Fibroblast of skin of scalp (primary cell): ENCODE results near the gene STK38.
A peak's percentile ranks its signal among the peaks of the same experiment; 100 is the strongest.
"Not testable (repeated sequence)": the region's sequence is repeated elsewhere in the genome, so short reads cannot be mapped to it uniquely, and the experiment has no call there.

Experiments used
- DNase-seq: peaks from one replicate; pipeline ENCODE4 v3.0.0-alpha.2; 2013

Gene STK38

DNA sequence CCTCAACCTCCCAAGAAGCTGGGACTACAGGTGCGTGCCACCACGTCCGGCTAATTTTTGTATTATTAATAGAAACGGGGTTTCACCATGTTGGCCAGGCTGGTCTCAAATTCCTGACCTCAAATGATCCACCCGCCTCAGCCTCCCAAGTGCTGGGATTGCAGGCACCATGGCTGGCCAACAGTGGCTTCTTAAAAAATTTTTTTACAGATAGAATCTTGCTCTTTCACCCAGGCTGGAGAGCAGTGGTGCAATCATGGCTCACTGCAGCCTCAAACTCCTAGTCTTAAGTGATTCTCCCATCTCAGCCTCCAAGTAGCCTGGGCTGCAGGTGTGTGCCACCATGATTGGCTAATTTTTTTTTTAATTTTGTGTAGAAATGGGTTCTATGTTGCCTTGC lies 64.0 kb downstream of the STK38 start:
- DNase-seq = not testable (repeated sequence)

DNA sequence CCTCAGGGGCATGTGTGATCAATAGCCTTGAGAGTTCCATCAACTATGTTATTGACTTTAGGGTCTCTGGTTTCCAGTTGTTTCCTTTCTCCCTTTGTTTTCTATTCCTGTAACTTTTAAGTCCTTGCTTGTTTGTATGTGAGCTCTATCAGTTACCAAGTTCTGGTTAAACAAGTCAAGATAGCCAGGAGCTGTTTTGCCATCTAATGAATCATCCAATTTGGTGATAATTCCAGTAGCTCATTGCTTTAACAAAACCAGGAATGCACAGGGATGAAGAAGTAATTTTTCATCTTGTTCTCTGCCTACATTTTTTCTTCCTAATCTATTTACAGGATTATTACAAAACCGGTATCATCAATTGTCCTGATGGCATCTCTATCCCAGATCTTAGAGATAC lies 68.0 kb downstream of the STK38 start:
- DNase-seq = no peak

DNA sequence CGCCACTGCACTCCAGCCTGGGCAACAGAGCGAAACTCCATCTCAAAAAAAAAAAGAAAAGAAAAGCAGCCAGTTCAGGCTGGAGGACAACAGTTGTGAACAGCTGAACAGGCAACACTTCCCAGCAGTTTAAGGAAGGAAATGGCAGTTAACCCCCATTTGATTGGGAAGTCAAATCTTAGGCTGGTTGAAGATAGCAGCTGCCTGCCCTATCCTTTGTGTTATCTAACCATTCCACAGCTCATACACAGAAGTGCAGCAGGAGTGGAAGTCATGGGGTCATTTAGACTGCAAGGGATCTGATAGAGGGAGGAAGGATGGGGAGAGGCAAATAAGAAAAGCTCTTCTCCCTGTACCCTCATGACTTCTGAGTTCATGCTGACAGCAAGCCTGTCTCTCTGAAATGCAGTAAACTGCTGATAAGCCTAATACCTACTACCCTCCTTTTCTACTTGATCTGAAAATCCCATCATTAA lies 69.2 kb downstream of the STK38 start:
- DNase-seq = no peak

DNA sequence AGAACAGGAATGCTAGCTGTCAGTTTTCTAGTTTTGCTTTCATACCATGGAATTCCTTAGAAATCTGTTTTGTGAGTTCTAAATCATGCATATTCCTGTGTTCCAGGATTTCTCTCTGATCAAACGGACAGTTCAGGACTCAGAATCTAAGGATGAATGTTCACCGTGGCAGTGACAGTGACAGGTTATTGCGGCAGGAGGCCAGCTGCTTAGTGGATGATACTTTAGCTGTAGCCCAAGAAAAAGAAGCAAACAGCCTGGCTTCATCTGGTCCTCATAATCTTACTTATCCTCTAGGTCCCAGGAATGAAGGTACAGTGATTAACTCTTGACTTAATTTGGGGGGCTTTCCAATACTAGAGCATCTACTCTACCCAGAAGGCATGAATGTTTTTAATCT lies 77.3 kb downstream of the STK38 start:
- DNase-seq = no peak

DNA sequence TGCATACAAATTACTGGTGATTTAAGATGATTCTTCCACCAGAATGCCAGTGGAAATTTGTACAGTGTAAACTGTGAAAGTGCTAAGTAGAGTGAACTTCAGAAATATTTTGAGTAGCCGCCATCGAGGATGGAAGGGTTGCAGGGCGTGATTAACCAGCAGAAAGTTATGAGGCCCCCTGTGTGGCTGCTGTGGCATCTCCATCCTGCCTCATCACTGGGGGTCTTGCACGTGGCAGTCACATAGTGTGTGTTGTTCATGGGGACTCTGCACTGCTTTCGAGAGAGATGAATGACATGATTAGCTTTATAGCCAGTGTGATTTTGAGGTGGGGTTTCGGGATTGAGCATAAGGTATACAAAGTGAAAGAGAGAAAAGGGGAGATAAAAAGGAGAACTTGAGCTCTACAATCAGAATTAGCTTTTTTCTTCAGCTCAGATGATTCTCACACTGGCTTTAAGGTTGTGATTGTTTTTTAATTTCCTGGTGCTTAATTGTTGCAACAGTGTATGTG lies 78.1 kb downstream of the STK38 start:
- peak; percentile 17 for DNase-seq

DNA sequence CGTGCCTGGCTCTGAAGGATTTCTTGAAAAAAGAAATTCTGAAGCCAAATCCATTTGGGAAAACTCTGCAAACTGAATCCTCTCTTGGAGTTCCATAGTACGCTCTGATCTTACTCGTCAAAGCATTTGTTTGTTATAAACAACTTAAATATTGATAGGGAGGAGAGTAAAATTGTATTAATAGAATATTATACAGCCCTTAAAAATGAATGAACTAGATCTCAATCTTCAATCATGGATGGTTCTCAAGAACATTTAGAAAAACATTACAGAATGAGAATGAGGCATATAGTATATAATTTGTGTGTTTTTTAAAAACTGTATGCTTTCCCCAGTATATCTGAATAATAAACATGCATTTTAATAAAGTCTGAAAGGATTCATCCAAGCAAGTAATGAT lies 79.7 kb downstream of the STK38 start:
- no peak for DNase-seq

DNA sequence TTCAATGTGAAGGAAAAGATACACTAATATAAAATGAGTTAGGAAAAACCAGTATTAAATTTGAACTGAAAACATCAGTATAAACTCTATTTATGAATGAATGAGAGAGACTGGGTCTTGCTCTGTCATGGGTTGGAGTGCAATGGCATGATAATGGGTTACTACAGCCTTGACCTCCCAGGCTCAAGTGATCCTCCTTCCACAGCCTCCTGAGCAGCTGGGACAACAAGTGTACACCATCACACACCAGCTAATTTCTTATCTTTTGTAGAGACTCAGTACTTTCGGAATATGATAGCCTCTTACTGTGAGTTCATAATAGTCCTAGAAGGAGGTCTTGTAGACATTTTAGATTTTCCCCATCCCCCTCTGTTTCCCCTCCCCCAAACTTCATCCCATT lies 83.0 kb downstream of the STK38 start:
- no peak for DNase-seq

DNA sequence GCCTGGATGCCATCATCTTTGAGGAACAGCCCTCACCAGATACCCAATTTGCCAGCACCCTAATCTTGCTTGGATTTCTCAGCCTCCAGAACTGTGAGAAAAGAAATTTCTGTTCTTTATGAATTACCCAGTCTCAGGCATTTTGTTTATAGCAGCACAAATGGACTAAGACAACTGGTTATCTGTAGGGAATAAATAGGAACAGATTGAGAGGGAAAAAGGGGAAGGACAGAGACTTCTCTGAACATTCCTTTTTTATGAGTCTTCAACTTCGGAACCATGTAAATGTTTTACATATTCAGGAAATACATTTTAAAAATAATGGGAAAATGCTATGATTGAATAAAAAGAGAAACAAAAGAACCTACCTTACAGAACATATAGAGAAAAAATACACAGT lies 83.6 kb downstream of the STK38 start:
- DNase-seq = peak; percentile 60

DNA sequence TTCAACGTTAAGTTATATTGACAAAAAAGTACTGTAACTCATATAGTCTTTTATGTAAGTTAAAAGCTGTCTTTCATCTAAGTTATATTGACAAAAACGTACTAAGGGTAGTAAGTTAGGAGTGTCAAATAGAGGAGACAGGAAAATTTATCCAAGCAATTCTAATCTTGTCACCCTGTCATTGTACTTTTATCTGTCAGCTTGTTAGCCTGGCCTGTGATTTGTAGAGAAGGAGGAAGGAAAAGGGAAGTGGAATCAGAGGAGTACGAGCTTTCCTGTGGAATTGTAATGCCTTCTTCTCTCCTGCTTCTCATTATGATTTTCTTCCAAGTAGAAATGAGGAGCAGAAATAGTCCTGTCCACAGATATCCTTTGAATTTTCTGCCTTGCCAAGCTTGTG lies 85.6 kb downstream of the STK38 start:
- no peak for DNase-seq

DNA sequence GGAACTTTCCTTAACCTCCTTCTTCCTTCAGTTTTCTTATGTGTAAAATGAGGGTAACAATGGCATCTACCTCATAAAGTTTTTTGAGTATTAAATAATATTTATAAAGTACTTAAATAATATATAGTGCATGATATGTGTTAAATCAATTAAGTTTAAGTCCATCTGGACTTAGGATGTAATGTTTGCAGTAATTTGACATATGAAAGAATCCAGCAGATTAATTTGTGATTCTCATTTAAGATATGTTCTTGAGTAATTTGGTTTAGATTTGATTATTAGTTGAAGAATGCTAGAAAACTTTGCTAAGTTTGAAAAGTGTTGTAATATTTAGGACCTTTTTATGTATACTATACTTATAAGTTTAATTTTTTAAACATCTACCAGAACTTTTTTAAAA lies 86.4 kb downstream of the STK38 start:
- no peak for DNase-seq

DNA sequence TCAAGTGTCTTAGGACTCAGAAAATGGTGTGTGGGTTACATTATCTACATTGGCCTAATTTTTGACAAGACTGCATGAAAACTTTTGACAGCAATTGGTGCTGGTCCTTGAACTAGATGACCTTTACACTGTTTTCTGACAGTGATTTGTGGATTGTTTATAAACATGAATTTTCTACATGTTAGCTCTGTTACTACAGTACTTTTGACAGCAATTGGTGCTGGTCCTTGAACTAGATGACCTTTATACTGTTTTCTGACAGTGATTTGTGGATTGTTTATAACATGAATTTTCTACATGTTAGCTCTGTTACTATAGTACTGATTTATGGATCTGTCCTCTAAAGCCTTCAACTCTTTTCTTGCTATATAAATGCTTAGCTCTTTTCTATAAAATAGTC lies 87.8 kb downstream of the STK38 start:
- DNase-seq = no peak

DNA sequence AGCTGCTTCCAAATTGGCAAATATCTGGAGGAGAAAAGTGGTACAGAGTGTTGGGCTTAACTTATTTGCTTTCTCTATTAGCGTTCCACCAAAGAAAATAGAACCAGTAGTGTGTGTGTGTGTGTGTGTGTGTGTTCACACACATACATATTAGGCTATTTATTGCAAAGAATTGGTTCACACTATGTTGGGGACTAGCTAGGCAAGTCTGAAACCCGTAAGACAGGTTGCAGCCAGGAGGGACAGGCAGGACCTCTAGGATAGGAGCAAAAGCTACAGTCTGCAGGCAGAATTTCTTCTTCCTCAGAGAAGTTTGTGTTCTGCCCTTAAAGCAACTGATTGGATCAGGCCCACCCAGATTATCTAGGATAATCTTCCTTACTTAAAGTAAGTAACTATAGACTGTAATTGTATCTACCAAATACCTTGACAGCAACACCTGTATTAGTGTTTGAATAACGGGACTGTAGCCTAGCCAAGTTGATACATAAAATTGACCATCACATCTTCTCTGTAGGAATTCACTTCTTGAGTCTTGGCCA lies 91.7 kb downstream of the STK38 start:
- no peak for DNase-seq

DNA sequence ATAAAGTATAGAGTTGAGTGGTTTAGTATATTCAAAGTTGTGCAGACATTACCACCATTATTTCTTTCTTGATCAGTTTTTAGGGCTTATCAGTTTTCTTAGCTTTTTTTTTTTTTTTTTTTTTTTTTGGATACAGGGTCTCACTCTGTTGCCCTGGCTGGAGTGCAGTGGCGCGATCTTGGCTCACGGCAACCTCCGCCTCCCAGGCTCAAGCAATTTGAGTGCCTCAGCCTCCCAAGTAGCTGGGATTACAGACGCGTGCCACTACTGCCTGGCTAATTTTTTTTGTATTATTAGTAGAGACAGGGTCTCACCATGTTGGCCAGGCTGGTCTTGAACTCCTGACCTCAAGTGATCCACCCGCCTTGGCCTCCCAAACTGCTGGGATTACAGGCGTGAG lies 94.4 kb downstream of the STK38 start:
- not testable (repeated sequence) for DNase-seq

DNA sequence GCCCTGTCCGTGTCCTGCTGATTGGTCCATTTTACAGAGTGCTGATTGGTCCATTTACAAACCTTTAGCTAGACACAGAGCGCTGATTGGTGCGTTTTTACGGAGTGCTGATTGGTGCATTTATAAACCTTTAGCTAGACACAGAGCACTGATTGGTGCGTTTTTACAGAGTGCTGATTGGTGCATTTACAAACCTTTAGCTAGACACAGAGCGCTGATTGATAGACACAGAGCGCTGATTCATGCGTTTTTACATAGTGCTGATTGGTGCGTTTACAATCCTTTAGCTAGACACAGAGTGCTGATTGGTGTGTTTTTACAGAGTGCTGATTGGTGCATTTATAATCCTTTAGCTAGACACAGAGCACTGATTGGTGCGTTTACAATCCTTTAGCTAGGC lies 98.1 kb downstream of the STK38 start:
- DNase-seq = not testable (repeated sequence)

DNA sequence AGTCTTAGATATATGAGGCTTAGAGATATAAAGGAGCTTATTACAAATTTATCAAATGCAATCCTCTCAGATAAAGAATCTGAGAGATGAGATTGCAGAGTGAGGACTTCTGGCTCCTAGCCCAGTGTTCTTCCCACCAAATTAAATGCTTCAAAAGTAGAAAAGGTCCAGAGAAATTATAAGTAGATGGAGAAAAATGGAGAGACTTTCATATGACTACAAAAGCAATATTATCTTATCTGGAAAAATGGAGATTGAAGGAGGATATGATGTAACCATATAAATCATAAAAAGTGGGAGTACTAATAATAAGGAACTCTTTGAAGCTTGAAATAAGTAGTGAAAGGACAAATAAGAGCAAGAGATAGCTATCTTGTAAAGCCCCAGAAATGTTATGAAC lies 101.7 kb downstream of the STK38 start:
- no peak for DNase-seq

DNA sequence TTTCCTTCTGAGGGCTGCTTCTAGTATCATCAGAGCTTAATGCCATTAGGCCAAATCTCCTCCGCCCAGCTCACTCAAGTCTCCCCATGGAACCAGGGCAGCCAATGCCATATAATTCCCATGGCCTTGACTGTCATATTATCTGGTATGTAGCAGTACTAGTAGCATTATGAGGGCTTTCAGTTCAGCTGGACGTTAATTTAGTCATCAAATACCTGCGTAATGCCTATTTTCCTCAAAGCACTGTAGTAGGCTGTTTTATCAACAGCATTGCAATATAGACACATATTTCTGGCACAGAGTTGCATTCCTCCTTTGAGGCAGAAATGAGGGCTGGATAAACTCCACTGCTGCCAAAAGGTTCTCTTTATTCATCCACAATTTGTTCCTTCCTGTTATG lies 102.8 kb downstream of the STK38 start:
- peak; percentile 68 for DNase-seq
